HG03378 (cell line): Measurements from ENCODE around the gene TEX2.

Experiments
- ATAC-seq: cut with Tn5 transposase; IDR thresholded peaks from one replicate; pipeline ENCODE4 v1.9.1; 2021; ENCODE audit warnings: mild to moderate bottlenecking, moderate library complexity; ENCODE audit not compliant: unreplicated experiment

TEX2 gene

GRCh38 chr17:64123114-64123513, 139.9 kb downstream of the TEX2 start:
- ATAC-seq, result no peak

GRCh38 chr17:64120972-64121786, 141.9 kb downstream of the TEX2 start:
- peak; percentile 75 for ATAC-seq

DNA sequence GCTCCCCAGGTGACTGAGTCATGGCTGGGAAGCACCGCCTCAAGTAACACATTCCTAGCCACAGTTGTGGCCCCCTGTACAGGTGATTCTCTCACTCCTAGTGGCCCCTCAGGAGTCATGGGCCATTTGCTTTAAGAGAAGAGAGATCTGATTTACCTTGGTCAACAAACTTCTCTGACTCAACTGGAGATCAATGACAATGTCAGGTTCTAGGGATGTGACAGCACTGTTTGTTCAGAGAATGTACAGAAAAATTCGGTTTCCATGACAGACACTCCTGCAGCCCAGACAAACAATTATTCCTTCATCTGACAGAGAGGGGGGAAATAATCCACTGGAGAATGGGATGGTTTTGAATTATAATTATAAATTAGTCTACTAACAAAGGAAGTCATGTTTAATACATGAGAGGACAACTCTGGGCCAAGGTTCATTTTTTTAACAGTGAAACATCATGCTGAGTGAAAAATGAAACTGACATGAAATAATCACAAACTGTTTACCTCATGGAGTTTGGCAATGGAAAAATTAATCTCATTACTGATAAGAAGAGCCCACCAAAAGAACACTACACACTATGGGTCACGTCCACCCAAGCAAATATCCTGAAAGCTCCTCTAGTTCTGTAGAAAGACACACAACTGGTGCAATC, 142.8 kb downstream of the TEX2 start:
- no peak for ATAC-seq

DNA sequence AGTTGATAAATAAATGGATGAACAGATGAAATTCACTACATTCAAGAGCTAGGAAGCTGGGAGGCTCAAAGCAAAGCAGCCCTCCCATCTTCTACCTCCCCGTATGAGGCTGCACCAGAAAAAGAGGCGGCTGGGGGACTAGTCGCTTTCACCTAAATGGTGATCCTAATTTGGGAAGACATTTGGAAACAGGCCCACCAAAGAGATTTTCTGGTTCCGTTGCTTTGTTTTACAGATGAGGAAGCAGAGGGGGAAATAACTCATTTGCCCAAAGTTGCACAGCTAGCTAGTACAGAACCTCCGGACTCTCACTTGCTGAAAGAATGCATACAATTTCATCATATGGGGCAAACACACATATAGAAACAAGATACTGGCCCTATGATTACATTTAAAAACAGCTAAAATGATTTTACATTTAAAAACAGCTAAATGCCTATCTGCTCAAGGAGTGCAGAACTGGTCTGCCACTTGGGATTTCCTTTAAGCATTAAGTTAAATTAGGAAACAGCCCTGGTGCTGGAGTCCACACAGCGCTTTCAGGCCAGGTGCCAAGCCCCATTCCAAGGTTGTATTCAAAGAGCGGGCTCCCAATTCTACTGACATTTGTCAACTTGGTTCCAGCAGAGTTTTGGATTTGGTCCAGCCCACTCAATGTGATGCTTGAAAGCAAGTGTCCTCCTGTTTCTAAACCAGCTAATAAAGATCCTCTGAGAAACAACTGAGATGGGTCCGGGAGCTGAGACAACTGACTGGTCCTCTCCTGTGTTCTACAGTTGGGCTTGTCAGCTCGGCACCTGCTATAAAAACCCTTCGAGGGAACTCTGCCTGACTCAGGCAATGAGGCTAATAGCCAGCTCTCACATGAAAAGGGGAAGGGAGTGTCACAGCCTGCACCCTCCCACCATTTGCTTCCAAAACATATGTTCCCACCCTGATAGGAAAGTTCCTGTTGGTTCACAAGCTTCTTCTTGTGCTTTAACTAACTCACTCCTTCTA, 144.8 kb downstream of the TEX2 start:
- no peak for ATAC-seq

DNA sequence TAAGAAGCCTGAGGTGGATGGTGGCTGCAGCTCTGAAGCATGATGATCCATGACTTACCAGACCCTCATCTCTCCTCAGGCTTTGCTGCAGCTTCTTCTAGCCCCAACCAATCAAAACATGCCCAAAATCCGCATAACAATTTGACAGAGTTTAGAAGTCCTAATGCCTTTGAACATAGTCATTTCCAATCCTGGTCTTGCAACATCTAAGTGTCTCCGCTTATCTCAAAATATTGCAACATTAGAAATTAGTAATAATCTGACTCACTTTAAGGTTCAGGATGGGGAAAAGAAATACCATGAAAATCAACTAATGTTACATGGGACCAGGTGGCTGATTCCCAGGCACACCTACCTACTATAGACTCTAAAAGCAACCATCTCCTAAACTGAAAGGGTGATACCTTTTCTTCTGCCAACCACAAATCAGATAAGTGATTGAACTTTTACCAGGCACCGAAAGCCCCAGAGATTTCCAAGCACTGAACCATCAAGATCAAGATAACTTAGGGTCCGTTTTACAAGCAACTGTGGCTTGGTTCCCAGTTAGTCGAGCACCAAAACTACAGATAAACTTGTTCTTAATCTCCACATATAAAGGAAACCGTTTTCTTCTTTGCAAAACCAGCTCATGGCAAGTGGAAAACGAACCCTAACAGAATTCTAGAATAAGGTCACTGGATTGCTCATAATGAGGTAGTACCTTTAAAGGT, 147.1 kb downstream of the TEX2 start:
- no peak for ATAC-seq

DNA sequence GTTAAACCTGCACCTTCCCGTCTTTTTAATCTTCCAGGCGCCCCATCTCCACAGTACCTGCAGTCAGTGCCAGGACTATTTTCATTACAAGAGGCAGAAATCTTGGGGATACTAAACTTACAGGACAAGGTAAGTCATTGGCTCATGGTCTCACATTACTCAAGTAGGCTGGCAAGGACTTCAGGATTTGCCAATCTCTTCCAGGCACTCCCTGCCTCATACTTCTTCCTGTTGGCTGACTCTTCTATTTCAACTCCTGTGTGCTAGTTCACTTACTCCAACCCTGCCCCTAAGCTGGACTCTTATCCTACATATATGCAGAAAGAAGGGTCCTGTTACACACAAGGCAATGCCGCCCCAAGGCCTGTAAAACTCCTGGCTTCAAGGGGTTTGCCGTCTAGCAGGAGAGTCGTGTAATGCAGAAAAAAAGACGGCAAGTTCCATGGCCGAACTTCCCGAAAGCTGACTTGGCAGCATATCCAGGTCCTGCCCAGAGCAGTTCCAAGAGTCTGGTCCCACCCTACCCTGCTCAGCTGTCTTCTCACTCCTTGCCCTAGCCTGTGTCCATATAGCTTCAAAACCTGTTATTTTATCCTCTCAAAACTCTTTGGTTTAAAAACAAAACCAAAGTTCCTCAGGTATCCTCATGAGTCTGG, 147.9 kb downstream of the TEX2 start:
- ATAC-seq, result no peak

GRCh38 chr17:64113006-64113405, 150.1 kb downstream of the TEX2 start:
- no peak for ATAC-seq

DNA sequence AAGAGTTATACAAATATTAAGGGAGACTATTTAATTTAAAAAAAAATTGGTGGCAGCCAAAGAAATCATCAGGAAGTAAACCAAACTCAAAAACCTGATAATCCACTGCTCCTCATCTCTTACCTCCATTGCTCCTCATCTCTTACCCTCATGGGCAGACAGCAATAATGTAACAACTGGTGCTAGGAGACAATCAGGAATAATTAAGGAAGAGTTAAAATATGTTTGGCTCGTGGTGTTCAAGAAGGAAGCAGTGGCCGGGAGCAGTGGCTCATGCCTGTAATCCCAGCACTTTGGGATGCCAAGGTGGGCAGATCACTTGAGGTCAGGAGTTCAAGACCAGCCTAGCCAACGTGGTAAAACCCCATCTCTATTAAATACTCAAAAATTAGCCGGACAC, 151.2 kb downstream of the TEX2 start:
- no peak for ATAC-seq

DNA sequence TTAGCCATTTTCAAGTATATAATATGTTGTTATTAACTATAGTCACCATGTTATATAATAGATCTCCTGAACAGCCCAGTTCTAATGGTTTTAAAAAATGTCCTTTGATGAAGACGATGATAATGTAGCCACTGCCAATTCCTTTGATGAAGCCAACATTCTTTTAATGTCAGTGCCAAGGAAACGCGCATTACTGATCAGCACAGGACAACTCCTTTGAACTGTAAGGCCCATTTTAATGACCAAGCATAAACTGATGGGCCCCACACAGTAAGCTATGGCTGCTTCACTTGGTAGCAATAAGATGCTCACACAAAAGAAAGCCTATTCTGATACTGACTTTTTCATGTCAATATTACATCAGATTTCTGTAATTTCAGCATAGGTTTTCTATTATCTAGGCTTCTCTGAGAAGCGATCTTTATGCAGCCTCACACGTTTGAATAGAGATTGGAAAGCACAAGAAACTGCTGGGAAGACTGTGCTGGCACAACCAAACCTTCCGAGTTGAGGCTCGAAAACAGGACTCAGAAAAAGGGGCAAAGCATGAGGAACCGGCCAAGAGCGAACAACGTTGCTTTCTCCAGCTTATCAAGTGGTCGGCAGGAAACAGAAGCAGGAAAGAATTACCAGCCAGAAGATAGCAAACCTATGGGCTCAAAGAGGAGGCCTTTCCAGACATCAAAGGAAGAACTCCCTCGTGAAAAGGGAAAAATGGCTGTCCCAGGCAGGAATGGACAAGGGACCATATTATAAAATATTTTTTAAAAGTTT, 152.5 kb downstream of the TEX2 start:
- ATAC-seq, result no peak

- no peak for ATAC-seq
Measured at GRCh38 chr17:64109400-64109799, 153.7 kb downstream of the TEX2 start.

DNA sequence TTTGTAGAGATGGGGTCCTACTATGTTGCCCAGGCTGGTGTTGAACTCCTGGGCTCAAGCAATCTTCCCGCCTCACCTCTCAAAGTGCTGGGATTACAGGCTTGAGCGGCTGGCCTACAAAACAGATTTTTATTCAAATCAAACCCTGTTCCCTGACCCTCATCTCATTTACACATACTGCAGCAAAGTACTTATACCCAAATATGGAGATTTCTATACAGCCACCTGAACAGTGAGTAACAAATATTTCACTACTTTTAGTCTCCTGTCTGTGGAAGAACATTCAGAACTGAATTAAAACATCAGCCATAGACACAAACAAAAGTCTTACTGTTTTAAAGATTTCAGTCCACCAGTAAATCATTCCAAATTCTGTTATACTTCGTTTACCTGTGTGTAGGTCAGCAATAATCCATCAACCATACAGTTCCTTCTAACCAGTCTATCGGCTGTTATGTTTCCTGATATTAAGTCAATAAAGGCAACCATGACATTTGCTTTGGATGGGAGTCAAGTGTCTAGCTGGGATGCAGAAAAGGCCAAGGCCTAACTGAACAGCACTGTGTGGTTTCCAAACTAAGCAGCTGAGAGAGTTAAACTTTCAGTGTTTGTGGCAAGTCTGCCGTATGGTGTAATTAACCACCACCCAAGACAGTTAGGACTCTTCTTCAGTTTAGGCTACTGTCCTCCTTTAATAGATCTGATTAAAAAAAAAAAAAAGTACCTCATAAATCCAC, 155.4 kb downstream of the TEX2 start:
- no peak for ATAC-seq

DNA sequence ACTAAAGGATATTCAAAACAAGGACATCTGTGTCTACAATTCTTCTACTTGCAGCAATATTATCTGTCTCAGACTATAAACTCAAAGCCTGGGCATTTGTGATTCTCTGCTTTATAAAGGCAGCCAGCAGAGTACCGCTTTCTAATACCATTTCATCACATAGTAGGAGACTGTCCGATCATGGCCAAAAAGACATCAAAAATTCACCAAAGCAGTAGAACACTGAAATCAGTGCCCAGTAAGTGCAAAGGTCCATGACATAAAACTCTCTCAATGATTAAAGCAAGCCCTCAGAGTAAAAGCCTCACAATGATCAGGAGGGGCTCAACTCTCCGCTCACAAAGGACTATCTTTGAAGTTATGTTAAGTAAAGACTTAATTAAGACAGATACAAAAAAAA, 156.1 kb downstream of the TEX2 start:
- ATAC-seq, result no peak

DNA sequence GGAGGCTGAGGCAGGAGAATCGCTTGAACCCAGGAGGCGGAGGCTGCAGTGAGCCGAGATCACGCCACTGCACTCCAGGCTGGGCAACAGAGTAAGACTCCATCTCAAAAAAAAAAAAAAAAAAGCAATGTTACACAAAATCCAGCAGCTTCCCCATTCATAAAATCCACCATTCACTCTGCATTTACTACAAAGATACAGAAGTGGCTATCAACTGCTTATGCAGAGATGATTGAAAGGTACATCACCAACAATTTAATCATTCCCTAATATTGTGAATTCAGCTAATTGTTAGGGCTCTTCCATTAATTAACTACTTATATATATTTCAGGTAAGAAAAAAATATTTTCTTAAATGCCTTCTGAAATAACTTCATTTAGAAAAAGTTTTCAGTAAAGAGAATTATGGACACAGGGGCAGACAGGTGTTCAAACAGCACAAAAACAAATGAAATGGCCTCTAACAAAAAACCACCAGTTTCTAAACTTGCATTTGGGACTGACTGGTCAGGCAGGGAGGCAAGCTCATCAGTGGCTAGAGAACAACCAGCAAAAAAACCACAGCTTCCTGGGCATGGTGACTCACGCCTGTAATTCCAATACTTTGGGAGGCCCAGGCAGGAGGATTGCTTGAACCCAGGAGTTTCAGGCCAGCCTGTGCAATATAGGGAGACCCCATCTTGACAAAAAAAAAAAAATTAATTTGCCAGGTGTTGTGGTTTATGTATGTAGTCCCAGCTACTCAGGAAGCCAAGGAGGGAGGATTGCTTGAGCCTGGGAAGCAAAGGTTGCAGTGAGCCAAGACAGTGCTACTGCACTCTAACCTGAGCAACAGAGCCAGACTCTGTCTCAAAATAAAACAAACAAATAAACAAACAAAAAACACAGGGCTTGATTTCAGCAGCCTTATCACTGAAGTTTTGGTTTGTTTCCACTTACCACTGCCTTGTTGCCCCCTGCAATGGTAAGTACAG, 159.4 kb downstream of the TEX2 start:
- ATAC-seq, result no peak

GRCh38 chr17:64102627-64103390, 160.3 kb downstream of the TEX2 start:
- no peak for ATAC-seq

GRCh38 chr17:64099543-64099942, 163.5 kb downstream of the TEX2 start:
- ATAC-seq, result no peak
